Breast epithelium (tissue), 4 donors: Measurements from ENCODE around the gene NCKAP5. TPM values are rescaled to one million over a fixed set of nuclear protein-coding genes. Genes with fewer than 3 reads are reported as not detected.

Source experiments
- DNase-seq, 2 donors: peaks; one replicate each; pipeline ENCODE4 v3.0.0-alpha.2; 2019; ENCODE audit warnings: low spot score in 2 of 2
- H3K27ac ChIP-seq, 2 donors: fragments of 200-600 bp; sonication (generic) in 1 of 2; one replicate each; pipeline ENCODE4 v1.5.1; 2016 to 2019; ENCODE audit warnings: mild to moderate bottlenecking in 1 of 2
- H3K27me3 ChIP-seq, 2 donors: fragments of 200-600 bp; sonication (generic) in 1 of 2; one replicate each; pipeline versions ENCODE4 v1.5.1 to v1.6.0; 2017 to 2019; ENCODE audit warnings: control low read depth in 1 of 2, mild to moderate bottlenecking in 1 of 2
- H3K36me3 ChIP-seq: fragments of 200-600 bp; one replicate; pipeline ENCODE4 v1.5.1; 2019
- H3K4me1 ChIP-seq, 2 donors: fragments of 200-600 bp; sonication (generic); one replicate each; pipeline ENCODE4 v1.5.1; 2016 to 2019; ENCODE audit warnings: control low read depth in 1 of 2
- H3K4me3 ChIP-seq, 3 donors: fragments of 200-600 bp; sonication (generic); 1 replicate in 2 of 3; 2 replicates in 1 of 3; pipeline ENCODE4 v1.5.1; 2016 to 2019; ENCODE audit warnings: mild to moderate bottlenecking in 3 of 3, moderate library complexity in 2 of 3
- H3K9me3 ChIP-seq, 2 donors: fragments of 200-600 bp; sonication (generic) in 1 of 2; one replicate each; pipeline ENCODE4 v1.5.1; 2016 to 2019; ENCODE audit warnings: control low read depth in 1 of 2
- CTCF ChIP-seq, 3 donors: fragments of 450-650 bp; IDR thresholded peaks; one replicate each; pipeline ENCODE4 v1.5.1; 2016 to 2017; ENCODE audit warnings: antibody characterized with exemption in 3 of 3, mild to moderate bottlenecking in 3 of 3, moderate library complexity in 3 of 3
- POLR2A ChIP-seq: fragments of 450-650 bp; IDR thresholded peaks from one replicate; pipeline ENCODE4 v1.6.1; 2016; ENCODE audit warnings: antibody characterized with exemption, mild to moderate bottlenecking, moderate library complexity
- POLR2AphosphoS5 ChIP-seq, 3 donors: sonication (generic); formaldehyde crosslinking; IDR thresholded peaks; one replicate each; pipeline ENCODE4 v1.6.1; 2017; ENCODE audit warnings: antibody characterized with exemption in 3 of 3
- intact Hi-C: fragments of 100-400 bp; cut with DNase I; formaldehyde crosslinking; loops from one replicate; pipeline ENCODE4 v1.15.1; 2023; ENCODE audit warnings: low total_unique reads
- total RNA-seq, 3 donors: library from RNA; depleted of rRNA; stranded (reverse); fragments of >200 nt; gene quantifications; one replicate each; pipeline ENCODE4 v1.1.0, GENCODE V29; 2016

Gene NCKAP5
- total RNA-seq, 3 donors from 2014 or later: 1.1 to 10.5 (median 6.1) TPM

GRCh38 chr2:133599811-133600210 lies 31.5 kb upstream of the NCKAP5 start:
- TF ChIP-seq CTCF (IDR thresholded peaks at IDR 0.05): no peak
- no peak for TF ChIP-seq POLR2AphosphoS5 (IDR thresholded peaks at IDR 0.05)
- no peak for TF ChIP-seq POLR2A
- intact Hi-C loops: no loop called here
- no peak for DNase-seq

GRCh38 chr2:133599211-133599803 lies 31.0 kb upstream of the NCKAP5 start:
- intact Hi-C loops: no loop called here
- no peaks in the 10 kb centered on the region for H3K36me3 ChIP-seq
- no peaks in the 10 kb centered on the region for H3K27me3 ChIP-seq
- no peak for DNase-seq
- no peaks in the 10 kb centered on the region for H3K4me1 ChIP-seq
- TF ChIP-seq CTCF (IDR thresholded peaks at IDR 0.05) (no peak), POLR2AphosphoS5 (IDR thresholded peaks at IDR 0.05) (no peak), POLR2A (no peak)
- no peak overlapping the region for H3K4me3 ChIP-seq
- no peaks in the 10 kb centered on the region for H3K9me3 ChIP-seq
- peak overlapping the region in 1 of 2 donors; percentile 48 for H3K27ac ChIP-seq

More at GRCh38 chr2:133599811-133600210, 31.5 kb upstream of the NCKAP5 start:
- Histone ChIP-seq H3K36me3 (no peaks in the 10 kb centered on the region), H3K9me3 (no peaks in the 10 kb centered on the region), H3K27ac (peak overlapping the region in 1 of 2 donors; percentile 48), H3K4me3 (no peak overlapping the region), H3K27me3 (no peaks in the 10 kb centered on the region), H3K4me1 (no peaks in the 10 kb centered on the region)

GRCh38 chr2:133598769-133599168 lies 30.5 kb upstream of the NCKAP5 start:
- Histone ChIP-seq H3K4me3 (no peak overlapping the region), H3K4me1 (no peaks in the 10 kb centered on the region), H3K36me3 (no peaks in the 10 kb centered on the region), H3K27ac (no peak overlapping the region), H3K27me3 (no peaks in the 10 kb centered on the region), H3K9me3 (no peaks in the 10 kb centered on the region)
- no peak for DNase-seq
- intact Hi-C loops: no loop called here
- no peak for TF ChIP-seq POLR2AphosphoS5 (IDR thresholded peaks at IDR 0.05)
- no peak for TF ChIP-seq CTCF (IDR thresholded peaks at IDR 0.05)
- TF ChIP-seq POLR2A: no peak

- intact Hi-C loops: no loop called here
- no peak overlapping the region for H3K27ac ChIP-seq
- TF ChIP-seq POLR2A (no peak), CTCF (IDR thresholded peaks at IDR 0.05) (no peak), POLR2AphosphoS5 (IDR thresholded peaks at IDR 0.05) (no peak)
Observed at GRCh38 chr2:133596701-133597393, 28.6 kb upstream of the NCKAP5 start.

GRCh38 chr2:133591164-133591563 lies 22.9 kb upstream of the NCKAP5 start:
- Histone ChIP-seq H3K27me3 (no peaks in the 10 kb centered on the region), H3K4me1 (no peaks in the 10 kb centered on the region), H3K36me3 (no peaks in the 10 kb centered on the region), H3K4me3 (no peak overlapping the region), H3K9me3 (no peaks in the 10 kb centered on the region), H3K27ac (no peak overlapping the region)
- no peak for DNase-seq
- TF ChIP-seq POLR2A: no peak
- intact Hi-C loops: no loop called here

More at GRCh38 chr2:133596701-133597393, 28.6 kb upstream of the NCKAP5 start:
- no peaks in the 10 kb centered on the region for H3K9me3 ChIP-seq
- H3K4me1 ChIP-seq: no peaks in the 10 kb centered on the region
- no peak for DNase-seq
- H3K36me3 ChIP-seq: no peaks in the 10 kb centered on the region
- no peak overlapping the region for H3K4me3 ChIP-seq
- H3K27me3 ChIP-seq: no peaks in the 10 kb centered on the region
